NT2/D1 (cell line): ENCODE measurements around the gene JTB.
"Not testable (repeated sequence)": the region's sequence is repeated elsewhere in the genome, so short reads cannot be mapped to it uniquely, and the experiment has no call there.

ENCODE experiments used
- DNase-seq: peaks from one replicate; pipeline ENCODE4 v3.0.0-alpha.2; 2011; ENCODE audit warnings: low read depth, low spot score
- H3K27me3 ChIP-seq: 2 replicates; pipeline ENCODE4 v1.6.0; 2011; ENCODE audit warnings: mild to moderate bottlenecking; ENCODE audit not compliant: insufficient read length, insufficient read depth
- H3K36me3 ChIP-seq: 2 replicates; pipeline ENCODE4 v1.6.1; 2011; ENCODE audit warnings: mild to moderate bottlenecking, low read length, mixed read lengths; ENCODE audit not compliant: insufficient read depth, insufficient read length
- H3K4me1 ChIP-seq: 2 replicates; pipeline ENCODE4 v1.5.1; 2011; ENCODE audit not compliant: insufficient read depth, insufficient read length
- H3K4me3 ChIP-seq: 2 replicates; pipeline ENCODE4 v1.5.1; 2011; ENCODE audit warnings: low read depth; ENCODE audit not compliant: insufficient read length
- H3K9ac ChIP-seq: 2 replicates; pipeline ENCODE4 v1.6.0; 2011; ENCODE audit warnings: low read depth; ENCODE audit not compliant: insufficient read length
- H3K9me3 ChIP-seq: 2 replicates; pipeline ENCODE4 v1.5.1; 2011; ENCODE audit warnings: mild to moderate bottlenecking, low read length; ENCODE audit not compliant: insufficient read depth
- SUZ12 ChIP-seq: IDR thresholded peaks from 2 replicates; pipeline ENCODE4 v1.6.1; 2011; ENCODE audit not compliant: insufficient read length, insufficient read depth; ENCODE audit errors: extremely low read depth
- YY1 ChIP-seq: IDR thresholded peaks from 2 replicates; pipeline ENCODE4 v1.6.1; 2011; ENCODE audit not compliant: insufficient read length, insufficient read depth
- ZNF274 ChIP-seq: IDR thresholded peaks from 2 replicates; pipeline ENCODE4 v1.6.1; 2011; ENCODE audit warnings: mild to moderate bottlenecking, low read depth, low read length

The JTB gene

DNA sequence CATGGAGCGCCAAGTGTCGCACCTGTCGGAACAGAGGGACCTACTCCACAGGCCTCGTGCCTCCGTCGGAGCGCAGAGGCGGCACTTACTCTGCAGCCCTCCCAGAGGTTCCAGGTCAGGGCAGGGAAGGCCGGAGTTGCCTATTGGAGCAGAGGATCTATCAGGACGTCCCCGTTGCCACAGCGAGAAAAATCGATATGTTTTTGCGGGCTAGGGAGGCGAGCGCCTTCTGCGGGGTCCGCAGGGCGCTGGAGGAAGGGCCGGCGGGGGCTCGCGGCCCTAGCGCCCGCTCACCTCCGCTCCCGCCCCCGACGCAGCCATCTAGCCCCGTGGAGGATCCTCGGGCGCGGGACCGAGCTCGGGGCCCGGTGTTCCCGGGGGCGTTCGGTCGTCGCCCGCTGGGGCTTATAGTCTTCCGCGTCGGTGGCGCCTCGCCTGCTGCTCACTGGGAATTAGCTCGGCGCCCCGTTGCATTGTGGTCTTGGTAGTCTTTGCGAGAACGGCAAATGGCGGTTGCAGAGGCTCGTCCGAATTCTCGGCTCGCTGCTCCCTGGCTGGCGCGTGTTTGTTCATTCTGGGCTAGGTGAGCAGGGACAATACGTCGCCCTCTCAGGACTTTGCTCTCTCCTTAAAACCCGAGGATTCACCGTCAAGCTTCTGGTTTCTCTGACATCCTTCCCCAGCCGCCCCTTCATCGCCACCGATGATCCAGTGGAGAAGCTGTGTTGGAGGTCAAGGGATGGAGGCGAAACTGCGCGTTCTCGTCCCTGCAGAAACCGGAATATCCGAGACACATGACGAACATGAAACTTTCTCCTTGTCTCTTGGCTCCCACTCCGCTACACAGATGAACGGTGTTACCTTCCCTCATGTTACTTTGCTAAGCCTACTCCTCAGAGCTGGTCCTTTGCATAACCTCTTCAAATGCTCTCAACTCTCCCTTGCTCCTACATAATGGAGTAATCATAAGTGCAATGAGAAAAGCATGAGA, at the start of gene JTB:
JTB (minus strand) TSS at position 425 of the 991 bp plus-strand sequence; CDS start at position 3, 422 bp downstream.
- no peaks in the 10 kb centered on the region for H3K27me3 ChIP-seq
- peak within 1 kb of the TSS; percentile 81 for H3K4me3 ChIP-seq
- peak; percentile 89 for DNase-seq
- no peaks in the 10 kb centered on the region for H3K4me1 ChIP-seq
- H3K36me3 ChIP-seq = peaks cover 71% of the 10 kb centered on the region
- H3K9me3 ChIP-seq = no peaks in the 10 kb centered on the region
- H3K9ac ChIP-seq = peak within 1 kb of the TSS; percentile 84
- TF ChIP-seq ZNF274 (no peak), YY1 (peak; percentile 78)

DNA sequence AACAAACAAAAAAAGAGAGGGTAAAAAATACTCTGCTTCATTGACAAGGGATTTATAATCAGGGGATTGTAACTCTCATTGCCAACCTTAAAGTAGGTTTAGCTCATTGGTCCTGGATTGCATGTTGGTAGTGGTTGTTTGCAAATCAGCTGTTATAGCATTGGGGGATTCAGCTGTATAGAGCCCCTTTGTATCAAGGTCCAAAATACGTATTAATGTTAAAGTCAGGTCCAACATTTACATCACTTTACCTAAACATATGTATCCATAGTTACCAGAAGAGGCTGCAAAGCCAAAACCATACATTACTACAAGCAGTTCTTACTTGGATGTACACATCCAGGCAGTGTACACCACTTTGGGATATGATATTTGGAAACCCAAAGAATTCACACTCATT, 42.5 kb upstream of the JTB start:
- no peaks in the 10 kb centered on the region for H3K36me3 ChIP-seq
- H3K27me3 ChIP-seq = no peaks in the 10 kb centered on the region
- no peak for DNase-seq
- no peak overlapping the region for H3K4me3 ChIP-seq
- TF ChIP-seq ZNF274 (no peak), YY1 (no peak)
- H3K4me1 ChIP-seq = no peaks in the 10 kb centered on the region
- H3K9ac ChIP-seq = no peak overlapping the region
- no peaks in the 10 kb centered on the region for H3K9me3 ChIP-seq

DNA sequence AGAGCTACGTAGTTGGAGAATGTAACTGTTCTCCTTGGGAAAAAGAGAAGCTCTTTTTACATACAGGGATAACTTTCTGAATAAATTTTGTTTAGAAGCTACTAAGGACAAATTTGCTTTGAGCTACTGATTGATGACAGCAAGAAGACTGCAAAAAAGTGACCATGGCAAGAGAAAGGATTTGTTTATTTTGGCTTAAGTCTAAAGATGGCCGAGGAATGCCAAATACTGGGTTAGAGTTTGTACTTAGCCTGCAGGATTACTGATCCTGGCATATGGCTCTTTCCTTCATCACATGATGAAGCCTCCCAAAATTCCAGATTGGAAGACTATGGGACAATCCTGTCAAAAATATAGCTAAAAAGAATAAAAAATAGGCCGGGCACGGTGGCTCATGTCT, 41.8 kb upstream of the JTB start:
- Histone ChIP-seq H3K9me3 (no peaks in the 10 kb centered on the region), H3K9ac (no peak overlapping the region), H3K36me3 (no peaks in the 10 kb centered on the region), H3K4me1 (no peaks in the 10 kb centered on the region), H3K4me3 (no peak overlapping the region), H3K27me3 (no peaks in the 10 kb centered on the region)
- TF ChIP-seq SUZ12 (no peak), YY1 (no peak), ZNF274 (no peak)
- DNase-seq = no peak

GRCh38 chr1:154014154-154014907, 36.9 kb upstream of the JTB start:
- TF ChIP-seq ZNF274 (no peak), YY1 (no peak), SUZ12 (no peak)
- Histone ChIP-seq H3K27me3 (no peaks in the 10 kb centered on the region), H3K36me3 (no peaks in the 10 kb centered on the region), H3K4me3 (no peak overlapping the region), H3K9ac (no peak overlapping the region), H3K9me3 (no peaks in the 10 kb centered on the region), H3K4me1 (no peaks in the 10 kb centered on the region)
- DNase-seq = no peak

DNA sequence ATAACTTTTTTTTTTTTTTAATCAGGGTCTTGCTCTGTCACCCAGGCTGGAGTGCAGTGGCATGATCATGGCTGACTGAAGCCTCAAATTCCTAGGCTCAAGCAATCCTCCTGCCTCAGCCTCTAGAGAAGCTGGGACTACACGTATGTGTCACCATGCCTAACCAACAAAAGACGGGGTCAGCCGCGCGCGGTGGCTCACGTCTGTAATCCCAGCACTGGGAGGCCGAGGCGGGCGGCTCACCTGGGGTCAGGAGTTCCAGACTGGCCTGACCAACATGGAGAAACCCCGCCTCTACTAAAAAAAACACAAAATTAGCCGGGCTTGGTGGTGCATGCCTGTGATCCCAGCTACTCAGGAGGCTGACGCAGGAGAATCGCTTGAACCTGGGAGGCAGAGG, 35.1 kb upstream of the JTB start:
- not testable (repeated sequence) for H3K4me1 ChIP-seq, H3K4me3 ChIP-seq, H3K9ac ChIP-seq, H3K36me3 ChIP-seq, H3K27me3 ChIP-seq, H3K9me3 ChIP-seq, DNase-seq

- Histone ChIP-seq H3K9ac (no peak overlapping the region), H3K36me3 (no peaks in the 10 kb centered on the region), H3K27me3 (no peaks in the 10 kb centered on the region), H3K4me3 (no peak overlapping the region), H3K9me3 (no peaks in the 10 kb centered on the region), H3K4me1 (no peaks in the 10 kb centered on the region)
- no peak for DNase-seq
- no peak for TF ChIP-seq SUZ12
- TF ChIP-seq YY1 = no peak
- TF ChIP-seq ZNF274 = no peak
Measured at GRCh38 chr1:154012129-154012528, 34.7 kb upstream of the JTB start.

- Histone ChIP-seq H3K9ac (no peak overlapping the region), H3K36me3 (peaks cover 3% of the 10 kb centered on the region), H3K27me3 (no peaks in the 10 kb centered on the region), H3K9me3 (no peaks in the 10 kb centered on the region), H3K4me1 (peaks cover 3% of the 10 kb centered on the region), H3K4me3 (no peak overlapping the region)
- DNase-seq = no peak
- TF ChIP-seq YY1 (no peak), ZNF274 (no peak), SUZ12 (no peak)
Measured at GRCh38 chr1:154006136-154006535, 28.7 kb upstream of the JTB start.
